CD4-positive, alpha-beta T cell (primary cell): ENCODE data around the gene BRD3OS. TPM values are rescaled to one million over a fixed set of nuclear protein-coding genes. Genes with fewer than 3 reads are reported as not detected.

Source experiments
- ATAC-seq: fragments of 200-7000 bp; cut with Tn5 transposase; one replicate; pipeline ENCODE4 v1.10.0; 2022; ENCODE audit warnings: mild to moderate bottlenecking; ENCODE audit not compliant: poor library complexity
- CTCF ChIA-PET: fragments of 350-600 bp; sonication (Branson Sonifier 250); formaldehyde crosslinking; loops from one replicate; lab custom pipeline; 2021; ENCODE audit warnings: antibody characterized with exemption, inconsistent platforms; lab: Charles Lee
- POLR2A ChIA-PET: fragments of 350-600 bp; sonication (Branson Sonifier 250); formaldehyde crosslinking; loops from one replicate; lab custom pipeline; 2021; ENCODE audit warnings: antibody characterized with exemption, inconsistent platforms; lab: Charles Lee
- DNase-seq, 14 experiments: peaks; one replicate each; pipeline ENCODE4 v3.0.0-alpha.2; 2013 to 2020; ENCODE audit warnings: mixed read lengths in 2 of 14
- H3K27ac ChIP-seq, 2 donors: one replicate each; pipeline versions ENCODE4 v1.5.1 to v1.7.0; 2013; ENCODE audit warnings: low read length in 2 of 2, low read depth in 1 of 2, mild to moderate bottlenecking in 1 of 2
- H3K27me3 ChIP-seq, 2 experiments: 1 replicate in 1 of 2; 2 replicates in 1 of 2; pipeline versions ENCODE4 v1.6.1 to v1.7.0; 2013; ENCODE audit warnings: low read length in 2 of 2, control low read depth in 1 of 2, mild to moderate bottlenecking in 1 of 2, moderate library complexity in 1 of 2; ENCODE audit not compliant: insufficient read depth in 2 of 2, control insufficient read depth in 1 of 2
- H3K36me3 ChIP-seq: one replicate; pipeline ENCODE4 v1.6.1; 2013; ENCODE audit warnings: low read length, control low read depth; ENCODE audit not compliant: insufficient read depth
- H3K4me1 ChIP-seq: one replicate; pipeline ENCODE4 v1.6.1; 2013; ENCODE audit warnings: low read length, control low read depth; ENCODE audit not compliant: insufficient read depth
- H3K4me3 ChIP-seq: one replicate; pipeline ENCODE4 v1.5.1; 2013; ENCODE audit warnings: mild to moderate bottlenecking, low read length, moderate library complexity
- H3K9me3 ChIP-seq, 2 experiments: 1 replicate in 1 of 2; 2 replicates in 1 of 2; pipeline versions ENCODE4 v1.6.1 to v1.7.0; 2013; ENCODE audit warnings: low read length in 2 of 2, mild to moderate bottlenecking in 2 of 2, control low read depth in 1 of 2, moderate library complexity in 1 of 2; ENCODE audit not compliant: control insufficient read depth in 1 of 2, insufficient read depth in 1 of 2
- H3K27ac Mint-ChIP-seq: one replicate; pipeline ENCODE4 v1.8.0; 2020; ENCODE audit warnings: mixed read lengths
- H3K27me3 Mint-ChIP-seq: one replicate; pipeline ENCODE4 v1.8.0; 2021; ENCODE audit warnings: mixed read lengths
- H3K36me3 Mint-ChIP-seq: one replicate; pipeline ENCODE4 v1.8.0; 2021; ENCODE audit warnings: low read depth, mixed read lengths
- H3K4me1 Mint-ChIP-seq: one replicate; pipeline ENCODE4 v1.8.0; 2021; ENCODE audit warnings: low read depth, mixed read lengths
- H3K4me3 Mint-ChIP-seq: one replicate; pipeline ENCODE4 v1.8.0; 2020; ENCODE audit warnings: mild to moderate bottlenecking, mixed read lengths
- H3K9me3 Mint-ChIP-seq: one replicate; pipeline ENCODE4 v1.8.0; 2020; ENCODE audit warnings: mixed read lengths
- CTCF ChIP-seq: fragments of 200-600 bp; IDR thresholded peaks from one replicate; pipeline ENCODE4 v1.8.0; 2022; ENCODE audit warnings: antibody characterized with exemption, mild to moderate bottlenecking
- intact Hi-C, 2 experiments: fragments of 100-400 bp; cut with DNase I in 1 of 2; cut with micrococcal nuclease in 1 of 2; formaldehyde crosslinking; loops; one replicate each; pipeline versions ENCODE4 v1.15.1 to v1.9.0; 2023 to 2025; cut with DNase I, micrococcal nuclease
- total RNA-seq, 174 experiments: library from RNA in 2 of 174; stranded (reverse) in 2 of 174; gene quantifications; one replicate each; pipeline ENCODE4 v1.2.3 and lab custom pipeline; 2021 to 2026

BRD3OS gene
- total RNA-seq, 2 experiments from 2014 or later = 4.0 to 4.9 TPM

GRCh38 chr9:133982971-133983720 is 42.1 kb upstream of the BRD3OS start:
- Mint-ChIP-seq H3K4me3 (no peak overlapping the region), H3K27ac (no peak overlapping the region), H3K27me3 (peaks cover 3% of the 10 kb centered on the region), H3K9me3 (no peaks in the 10 kb centered on the region), H3K36me3 (no peaks in the 10 kb centered on the region), H3K4me1 (no peaks in the 10 kb centered on the region)
- no peaks in the 10 kb centered on the region for H3K4me1 ChIP-seq
- ChIA-PET POLR2A (no interaction called here), CTCF (no interaction called here)
- intact Hi-C loops = no loop called here
- H3K27me3 ChIP-seq = no peaks in the 10 kb centered on the region
- no peak for DNase-seq
- H3K27ac ChIP-seq = no peak overlapping the region
- no peaks in the 10 kb centered on the region for H3K36me3 ChIP-seq
- ATAC-seq = no peak
- no peak overlapping the region for H3K4me3 ChIP-seq
- no peaks in the 10 kb centered on the region for H3K9me3 ChIP-seq
- TF ChIP-seq CTCF = no peak

- Mint-ChIP-seq H3K27me3 (peaks cover 19% of the 10 kb centered on the region), H3K27ac (no peak overlapping the region), H3K36me3 (no peaks in the 10 kb centered on the region), H3K4me3 (no peak overlapping the region), H3K9me3 (no peaks in the 10 kb centered on the region), H3K4me1 (no peaks in the 10 kb centered on the region)
- TF ChIP-seq CTCF = no peak
- ChIA-PET POLR2A (no interaction called here), CTCF (no interaction called here)
- Histone ChIP-seq H3K36me3 (no peaks in the 10 kb centered on the region), H3K27me3 (peaks cover 3 to 6% of the 10 kb centered on the region in 2 experiments), H3K4me3 (no peak overlapping the region), H3K27ac (no peak overlapping the region), H3K9me3 (no peaks in the 10 kb centered on the region), H3K4me1 (peaks cover 7% of the 10 kb centered on the region)
- no peak for DNase-seq
- intact Hi-C loops = no loop called here
- no peak for ATAC-seq
These were observed 39.2 kb upstream of the BRD3OS start for GRCh38 chr9:133986061-133986460.

GRCh38 chr9:133986774-133987445 is 38.4 kb upstream of the BRD3OS start:
- Mint-ChIP-seq H3K4me1 (no peaks in the 10 kb centered on the region), H3K4me3 (peak overlapping the region; percentile 12), H3K27ac (no peak overlapping the region), H3K36me3 (no peaks in the 10 kb centered on the region), H3K27me3 (peaks cover 19% of the 10 kb centered on the region), H3K9me3 (no peaks in the 10 kb centered on the region)
- intact Hi-C loops = no loop called here
- DNase-seq (no peak), ATAC-seq (no peak)
- TF ChIP-seq CTCF = no peak
- ChIA-PET CTCF (interaction anchor here (0.6 kb wide), 1 partner anchor 177 kb away, joined by 3 read pairs; no protein-coding TSS in a partner anchor), POLR2A (no interaction called here)
- H3K27ac ChIP-seq = no peak overlapping the region
- peaks cover 10% of the 10 kb centered on the region for H3K4me1 ChIP-seq
- H3K36me3 ChIP-seq = no peaks in the 10 kb centered on the region
- no peaks in the 10 kb centered on the region for H3K9me3 ChIP-seq
- H3K27me3 ChIP-seq = peaks cover 6 to 7% of the 10 kb centered on the region in 2 experiments
- H3K4me3 ChIP-seq = no peak overlapping the region
